ENCODE measurements around the gene GP5. TPM values are rescaled to one million over a fixed set of nuclear protein-coding genes. Genes with fewer than 3 reads are reported as not detected.

Gene GP5
- total and polyA plus RNA-seq, 9 of the 15 experiments (the other 6 are each of a cell fraction or from before 2014, with no cell fraction given): 0.03 to 0.04 (median 0.04) TPM; not detected in 6

DNA sequence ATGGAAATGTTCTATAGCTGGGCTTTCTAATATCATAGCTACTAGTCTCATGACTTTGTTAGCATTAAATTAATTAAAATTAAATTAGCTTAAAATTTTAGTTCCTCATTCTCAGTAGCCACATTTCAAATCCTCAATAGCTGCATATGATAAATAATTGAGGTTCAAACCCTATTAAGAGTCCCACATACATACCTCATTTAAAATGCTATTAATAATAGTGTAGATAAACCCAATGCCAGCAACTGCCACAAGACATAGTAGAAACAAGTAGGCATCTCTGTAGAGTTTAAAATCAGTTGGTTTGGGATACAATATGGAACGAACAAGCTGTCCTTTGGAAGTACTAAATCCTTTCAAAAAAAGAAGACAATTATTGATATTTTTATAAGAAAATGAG is 48.6 kb upstream of the GP5 start:
- BruUV-seq (replicated peaks): no TSS peak
- Histone ChIP-seq H2AFZ (ENCODE audit: low read depth, low read length) (no peak overlapping the region), H3K4me1 (replicated peaks in 1 of 2; ENCODE audit: control insufficient read depth in 2 of 2, insufficient read depth in 2 of 2, low read length in 2 of 2) (no peaks in the 10 kb centered on the region; a peak in 1 of 5 replicates), H3K36me3 (ENCODE audit: control insufficient read depth, insufficient read depth, low read length) (peaks cover 89% of the 10 kb centered on the region), H3K9ac (ENCODE audit: insufficient read depth in 1 of 2, low read depth in 2 of 2, low read length in 2 of 2) (no peak overlapping the region), H4K20me1 (replicated peaks; ENCODE audit: control insufficient read depth, insufficient read depth, low read length) (no peaks in the 10 kb centered on the region), H3K4me3 (no peak overlapping the region), H3K4me2 (ENCODE audit: insufficient read depth, low read length) (no peak overlapping the region), H3K9me1 (ENCODE audit: control insufficient read depth, insufficient read depth, low read length) (no peaks in the 10 kb centered on the region), H3K27ac (ENCODE audit: extremely low read depth, low read depth, low read length) (no peak overlapping the region), H3K27me3 (ENCODE audit: control insufficient read depth in 2 of 2, insufficient read depth in 2 of 2, low read length in 2 of 2) (no peaks in the 10 kb centered on the region), H3K79me2 (ENCODE audit: control insufficient read depth, insufficient read depth, low read length) (no peaks in the 10 kb centered on the region), H3K9me3 (replicated peaks; ENCODE audit: control insufficient read depth, insufficient read depth, low read depth, low read length) (no peaks in the 10 kb centered on the region)
- ChIA-PET CTCF (ENCODE audit: low intra/inter-chr PET ratio) (no interaction called here), POLR2A (no interaction called here)
- DNase-seq (ENCODE audit: extremely low read depth in 1 of 4, low spot score in 3 of 4) (no peak), FAIRE-seq (no peak), ATAC-seq (no peak)
- intact Hi-C loops (cut with micrococcal nuclease) (no loop called here), in situ Hi-C loops (cut with MboI) (no loop called here)
- WGBS (ENCODE audit: insufficient coverage, low coverage, missing lambda C conversion rate): 78% methylated on average over 1 of the region's 1 CpG
- no peak for TF ChIP-seq SRSF9 (IDR thresholded peaks at IDR 0.05; ENCODE audit: borderline replicate concordance, low read depth, low read length)
- TF ChIP-seq, protein P1, sequence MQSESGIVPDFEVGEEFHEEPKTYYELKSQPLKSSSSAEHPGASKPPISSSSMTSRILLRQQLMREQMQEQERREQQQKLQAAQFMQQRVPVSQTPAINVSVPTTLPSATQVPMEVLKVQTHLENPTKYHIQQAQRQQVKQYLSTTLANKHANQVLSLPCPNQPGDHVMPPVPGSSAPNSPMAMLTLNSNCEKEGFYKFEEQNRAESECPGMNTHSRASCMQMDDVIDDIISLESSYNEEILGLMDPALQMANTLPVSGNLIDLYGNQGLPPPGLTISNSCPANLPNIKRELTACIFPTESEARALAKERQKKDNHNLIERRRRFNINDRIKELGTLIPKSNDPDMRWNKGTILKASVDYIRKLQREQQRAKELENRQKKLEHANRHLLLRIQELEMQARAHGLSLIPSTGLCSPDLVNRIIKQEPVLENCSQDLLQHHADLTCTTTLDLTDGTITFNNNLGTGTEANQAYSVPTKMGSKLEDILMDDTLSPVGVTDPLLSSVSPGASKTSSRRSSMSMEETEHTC (IDR thresholded peaks at IDR 0.05): no peak
- TF ChIP-seq RERE (CRISPR knock-in tag; IDR thresholded peaks at IDR 0.05; ENCODE audit: borderline replicate concordance): no peak
- no peak for TF ChIP-seq ZFP91 (CRISPR knock-in tag; IDR thresholded peaks at IDR 0.05)
- no peak for TF ChIP-seq LCOR (CRISPR knock-in tag; IDR thresholded peaks at IDR 0.05)
- no peak for TF ChIP-seq FOXA1 (IDR thresholded peaks at IDR 0.05; ENCODE audit: borderline replicate concordance)
- no peak for TF ChIP-seq ZNF668 (CRISPR knock-in tag; IDR thresholded peaks at IDR 0.05)
- TF ChIP-seq, protein P2, sequence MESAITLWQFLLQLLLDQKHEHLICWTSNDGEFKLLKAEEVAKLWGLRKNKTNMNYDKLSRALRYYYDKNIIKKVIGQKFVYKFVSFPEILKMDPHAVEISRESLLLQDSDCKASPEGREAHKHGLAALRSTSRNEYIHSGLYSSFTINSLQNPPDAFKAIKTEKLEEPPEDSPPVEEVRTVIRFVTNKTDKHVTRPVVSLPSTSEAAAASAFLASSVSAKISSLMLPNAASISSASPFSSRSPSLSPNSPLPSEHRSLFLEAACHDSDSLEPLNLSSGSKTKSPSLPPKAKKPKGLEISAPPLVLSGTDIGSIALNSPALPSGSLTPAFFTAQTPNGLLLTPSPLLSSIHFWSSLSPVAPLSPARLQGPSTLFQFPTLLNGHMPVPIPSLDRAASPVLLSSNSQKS (CRISPR knock-in tag; IDR thresholded peaks at IDR 0.05): no peak
- no peak for TF ChIP-seq BRCA1 (IDR thresholded peaks at IDR 0.05)
- no peak for TF ChIP-seq BRCA1 (CRISPR knock-in tag; IDR thresholded peaks at IDR 0.05)

All from K562 (cell line).